Caco-2 (cell line): Measurements from ENCODE around the gene MOV10. TPM values are rescaled to one million over a fixed set of nuclear protein-coding genes. Genes with fewer than 3 reads are reported as not detected.

Experiments used
- BruUV-seq: library from RNA; stranded (reverse); fragments of 400-500 nt; replicated peaks from 2 replicates; lab custom pipeline; 2021; lab: Mats Ljungman, UMichigan
- CTCF ChIA-PET: fragments of 300-600 bp; sonication (Branson Sonifier 250); formaldehyde crosslinking; loops from one replicate; lab custom pipeline; 2022; ENCODE audit warnings: antibody characterized with exemption; lab: Charles Lee
- POLR2A ChIA-PET: fragments of 300-600 bp; sonication (Branson Sonifier 250); formaldehyde crosslinking; loops from one replicate; lab custom pipeline; 2022; ENCODE audit warnings: antibody characterized with exemption; lab: Charles Lee
- DNase-seq, 2 experiments: peaks; one replicate each; pipeline versions ENCODE4 v3.0.0 to v3.0.0-alpha.2; 2020 to 2022
- H3K27me3 ChIP-seq: replicated peaks from 2 replicates; pipeline ENCODE4 v1.6.0; 2011; ENCODE audit warnings: low read length; ENCODE audit not compliant: control insufficient read depth, insufficient read depth
- H3K36me3 ChIP-seq: 2 replicates; pipeline ENCODE4 v1.5.1; 2011; ENCODE audit warnings: low read length; ENCODE audit not compliant: control insufficient read depth, insufficient read depth
- H3K4me1 ChIP-seq: fragments of 250-450 bp; sonication (Bioruptor Pico); 2 replicates; pipeline ENCODE4 v1.5.1; 2020; ENCODE audit warnings: mild to moderate bottlenecking
- H3K4me3 ChIP-seq: 2 replicates; pipeline ENCODE4 v1.5.1; 2011; ENCODE audit warnings: low read depth, mild to moderate bottlenecking, control low read depth, low read length
- H3K9me3 ChIP-seq: fragments of 250-450 bp; sonication (Bioruptor Pico); 2 replicates; pipeline ENCODE4 v1.5.1; 2020; ENCODE audit warnings: mild to moderate bottlenecking, moderate library complexity
- H3K27ac Mint-ChIP-seq: one replicate; pipeline ENCODE4 v1.8.0; 2022; ENCODE audit warnings: mixed read lengths; ENCODE audit not compliant: unreplicated experiment
- H3K27me3 Mint-ChIP-seq: one replicate; pipeline ENCODE4 v1.8.0; 2022; ENCODE audit warnings: mixed read lengths; ENCODE audit not compliant: insufficient read depth, unreplicated experiment
- H3K36me3 Mint-ChIP-seq: one replicate; pipeline ENCODE4 v1.8.0; 2022; ENCODE audit warnings: mild to moderate bottlenecking, mixed read lengths; ENCODE audit not compliant: insufficient read depth, unreplicated experiment
- H3K4me1 Mint-ChIP-seq: one replicate; pipeline ENCODE4 v1.8.0; 2022; ENCODE audit warnings: low read depth, mixed read lengths; ENCODE audit not compliant: unreplicated experiment
- H3K4me3 Mint-ChIP-seq: one replicate; pipeline ENCODE4 v1.8.0; 2022; ENCODE audit warnings: mild to moderate bottlenecking, moderate library complexity, mixed read lengths; ENCODE audit not compliant: unreplicated experiment
- H3K9me3 Mint-ChIP-seq: one replicate; pipeline ENCODE4 v1.8.0; 2022; ENCODE audit warnings: mixed read lengths; ENCODE audit not compliant: unreplicated experiment
- intact Hi-C: fragments of 100-400 bp; cut with micrococcal nuclease; formaldehyde crosslinking; loops from one replicate; pipeline ENCODE4 v1.10.0; 2022; ENCODE audit not compliant: unreplicated experiment
- total RNA-seq: library from RNA; stranded (reverse); gene quantifications from 2 replicates; pipeline ENCODE4 v1.2.3, GENCODE V29; 2022
- TF ChIP-seq, protein P1 (sequence below), 2 experiments: fragments of 200-600 bp in 1 of 2; IDR thresholded peaks; 1 replicate in 1 of 2; 2 replicates in 1 of 2; pipeline versions ENCODE4 v1.5.1 to v1.8.0; 2011 to 2022; ENCODE audit warnings: antibody characterized with exemption in 1 of 2, control low read depth in 1 of 2, inconsistent platforms in 1 of 2, low read depth in 1 of 2, low read length in 1 of 2, mild to moderate bottlenecking in 1 of 2, moderate library complexity in 1 of 2; ENCODE audit not compliant: insufficient read depth in 1 of 2, severe bottlenecking in 1 of 2, unreplicated experiment in 1 of 2

The MOV10 gene
- total RNA-seq, 1 experiment from 2014 or later: 102 TPM

GRCh38 chr1:112697781-112698201 lies 23.3 kb downstream of the MOV10 start:
- Histone ChIP-seq H3K36me3 (peaks cover 1% of the 10 kb centered on the region; the same call in 1 of the 2 replicates), H3K4me3 (no peak overlapping the region), H3K9me3 (no peaks in the 10 kb centered on the region), H3K4me1 (peaks cover 48% of the 10 kb centered on the region), H3K27me3 (no peaks in the 10 kb centered on the region)
- no peak for DNase-seq
- Mint-ChIP-seq H3K27ac (peak overlapping the region; percentile 72), H3K36me3 (peaks cover 75% of the 10 kb centered on the region), H3K9me3 (no peaks in the 10 kb centered on the region), H3K4me1 (peaks cover 27% of the 10 kb centered on the region), H3K27me3 (no peaks in the 10 kb centered on the region), H3K4me3 (no peak overlapping the region)
- no TSS peak for BruUV-seq
- ChIA-PET CTCF (interaction anchor here (2.2 to 2.7 kb wide), 2 partner anchors 10 to 24 kb away, joined by 10 to 24 read pairs; partner anchors contain the start of genes MOV10 and RHOC), POLR2A (interaction anchor here (1.2 to 2.9 kb wide), 3 partner anchors 9 to 23 kb away, joined by 5 to 27 read pairs (median 5); partner anchors contain the start of gene MOV10)
- TF ChIP-seq, protein P1, sequence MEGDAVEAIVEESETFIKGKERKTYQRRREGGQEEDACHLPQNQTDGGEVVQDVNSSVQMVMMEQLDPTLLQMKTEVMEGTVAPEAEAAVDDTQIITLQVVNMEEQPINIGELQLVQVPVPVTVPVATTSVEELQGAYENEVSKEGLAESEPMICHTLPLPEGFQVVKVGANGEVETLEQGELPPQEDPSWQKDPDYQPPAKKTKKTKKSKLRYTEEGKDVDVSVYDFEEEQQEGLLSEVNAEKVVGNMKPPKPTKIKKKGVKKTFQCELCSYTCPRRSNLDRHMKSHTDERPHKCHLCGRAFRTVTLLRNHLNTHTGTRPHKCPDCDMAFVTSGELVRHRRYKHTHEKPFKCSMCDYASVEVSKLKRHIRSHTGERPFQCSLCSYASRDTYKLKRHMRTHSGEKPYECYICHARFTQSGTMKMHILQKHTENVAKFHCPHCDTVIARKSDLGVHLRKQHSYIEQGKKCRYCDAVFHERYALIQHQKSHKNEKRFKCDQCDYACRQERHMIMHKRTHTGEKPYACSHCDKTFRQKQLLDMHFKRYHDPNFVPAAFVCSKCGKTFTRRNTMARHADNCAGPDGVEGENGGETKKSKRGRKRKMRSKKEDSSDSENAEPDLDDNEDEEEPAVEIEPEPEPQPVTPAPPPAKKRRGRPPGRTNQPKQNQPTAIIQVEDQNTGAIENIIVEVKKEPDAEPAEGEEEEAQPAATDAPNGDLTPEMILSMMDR (IDR thresholded peaks at IDR 0.05; ENCODE audit: insufficient read depth in 1 of 2, low read depth in 1 of 2, low read length in 1 of 2, severe bottlenecking in 1 of 2, unreplicated experiment in 1 of 2): no peak
- intact Hi-C loops: loop anchor here (2.0 kb wide), 2 partner anchors 23 to 307 kb away; partner anchors contain the start of gene MOV10

- intact Hi-C loops: loop anchor here (1.0 to 2.0 kb wide), 3 partner anchors 9 to 308 kb away; partner anchors contain the start of genes MOV10 and RHOC
- no peaks in the 10 kb centered on the region for H3K9me3 Mint-ChIP-seq
- H3K4me1 Mint-ChIP-seq: peaks cover 27% of the 10 kb centered on the region
- H3K27me3 Mint-ChIP-seq: no peaks in the 10 kb centered on the region
- H3K9me3 ChIP-seq: no peaks in the 10 kb centered on the region
- DNase-seq: peak; percentile 90 to 95
- H3K36me3 Mint-ChIP-seq: peaks cover 77% of the 10 kb centered on the region
- TF ChIP-seq, protein P1 (IDR thresholded peaks at IDR 0.05; ENCODE audit: insufficient read depth in 1 of 2, low read depth in 1 of 2, low read length in 1 of 2, severe bottlenecking in 1 of 2, unreplicated experiment in 1 of 2): no peak
- H3K4me3 ChIP-seq: no peak overlapping the region
- peak overlapping the region; percentile 62 for H3K4me3 Mint-ChIP-seq
- peaks cover 48% of the 10 kb centered on the region for H3K4me1 ChIP-seq
- CTCF ChIA-PET: interaction anchor here (0.6 to 2.7 kb wide), 6 partner anchors 9 to 304 kb away, joined by 3 to 24 read pairs (median 4); partner anchors contain the start of genes MOV10 and RHOC
- H3K36me3 ChIP-seq: peaks cover 1% of the 10 kb centered on the region; the same call in 1 of the 2 replicates
- TSS peak; percentile 18 for BruUV-seq
- no peaks in the 10 kb centered on the region for H3K27me3 ChIP-seq
- H3K27ac Mint-ChIP-seq: peak overlapping the region; percentile 72
- POLR2A ChIA-PET: interaction anchor here (0.5 to 2.9 kb wide), 10 partner anchors 9 to 303 kb away, joined by 3 to 27 read pairs (median 5); partner anchors contain the start of genes CTTNBP2NL, MOV10 and SLC16A1
These were observed 24.2 kb downstream of the MOV10 start for GRCh38 chr1:112698366-112699310.
